Measurements from ENCODE around the gene KLHDC7B.

DNA sequence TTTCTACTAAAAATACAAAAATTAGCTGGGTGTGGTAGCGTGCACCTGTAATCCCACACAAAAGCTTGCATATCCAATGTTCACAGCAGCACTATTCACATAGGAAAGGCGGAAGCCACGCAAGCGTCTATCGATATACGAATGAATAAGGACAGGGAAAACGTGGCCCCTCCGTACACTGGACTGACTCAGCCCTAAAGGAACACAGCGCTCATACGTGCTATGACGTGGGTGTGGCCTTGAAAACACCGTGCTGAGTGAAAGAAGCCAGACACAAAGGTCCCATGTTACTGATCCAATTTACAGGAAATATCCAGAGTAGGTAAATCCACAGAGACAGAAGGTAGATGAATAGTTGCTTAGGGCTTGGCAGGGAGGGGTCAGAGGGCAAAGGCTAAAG lies 45.2 kb upstream of the KLHDC7B start:
- TF ChIP-seq EP300 (IDR thresholded peaks at IDR 0.05) (no peak), POLR2A (IDR thresholded peaks at IDR 0.05) (no peak)
